HG03039 (cell line): ENCODE data around the gene SLC35F4.

Source experiments
- ATAC-seq: cut with Tn5 transposase; IDR thresholded peaks from one replicate; pipeline ENCODE4 v1.9.1; 2021; ENCODE audit warnings: mild to moderate bottlenecking, moderate library complexity; ENCODE audit not compliant: unreplicated experiment

The SLC35F4 gene

GRCh38 chr14:57848786-57849185 lies 17.1 kb downstream of the SLC35F4 start:
- ATAC-seq, result no peak

GRCh38 chr14:57848353-57848752 lies 17.5 kb downstream of the SLC35F4 start:
- no peak for ATAC-seq

- ATAC-seq, result no peak
Measured at GRCh38 chr14:57847706-57848105, 18.2 kb downstream of the SLC35F4 start.

- ATAC-seq, result no peak
Measured at GRCh38 chr14:57847096-57847495, 18.8 kb downstream of the SLC35F4 start.

- no peak for ATAC-seq
Measured at GRCh38 chr14:57846596-57846995, 19.3 kb downstream of the SLC35F4 start.

GRCh38 chr14:57845802-57846531 lies 19.9 kb downstream of the SLC35F4 start:
- no peak for ATAC-seq

- ATAC-seq, result no peak
Measured at GRCh38 chr14:57845316-57845715, 20.6 kb downstream of the SLC35F4 start.

GRCh38 chr14:57837267-57837666 lies 28.6 kb downstream of the SLC35F4 start:
- no peak for ATAC-seq

GRCh38 chr14:57835766-57836165 lies 30.1 kb downstream of the SLC35F4 start:
- no peak for ATAC-seq

- no peak for ATAC-seq
Measured at GRCh38 chr14:57834961-57835360, 30.9 kb downstream of the SLC35F4 start.

- ATAC-seq, result no peak
Measured at GRCh38 chr14:57834001-57834598, 31.8 kb downstream of the SLC35F4 start.

- no peak for ATAC-seq
Measured at GRCh38 chr14:57833323-57833722, 32.6 kb downstream of the SLC35F4 start.

GRCh38 chr14:57831981-57832380 lies 33.9 kb downstream of the SLC35F4 start:
- ATAC-seq, result no peak

GRCh38 chr14:57828713-57829112 lies 37.2 kb downstream of the SLC35F4 start:
- no peak for ATAC-seq

GRCh38 chr14:57823015-57823660 lies 42.8 kb downstream of the SLC35F4 start:
- ATAC-seq, result no peak

- ATAC-seq, result no peak
Measured at GRCh38 chr14:57822081-57822480, 43.8 kb downstream of the SLC35F4 start.

GRCh38 chr14:57820581-57820980 lies 45.3 kb downstream of the SLC35F4 start:
- no peak for ATAC-seq

- ATAC-seq, result no peak
Measured at GRCh38 chr14:57818511-57818910, 47.4 kb downstream of the SLC35F4 start.

- ATAC-seq, result no peak
Measured at GRCh38 chr14:57816568-57817284, 49.2 kb downstream of the SLC35F4 start.

- no peak for ATAC-seq
Measured at GRCh38 chr14:57814726-57815125, 51.2 kb downstream of the SLC35F4 start.

- ATAC-seq, result no peak
Measured at GRCh38 chr14:57812741-57813140, 53.2 kb downstream of the SLC35F4 start.
